SK-N-SH treated with all-trans-retinoic acid at 6 μM for 48 hours (cell line): ENCODE data around the gene STIL.

ENCODE experiments used
- GLIS3 ChIP-seq: fragments of 250-450 bp; sonication (Bioruptor Pico); IDR thresholded peaks from 2 replicates; pipeline ENCODE4 v1.5.0; 2020; ENCODE audit warnings: mild to moderate bottlenecking, moderate library complexity
- ISL1 ChIP-seq: fragments of 250-450 bp; sonication (Bioruptor Pico); IDR thresholded peaks from 2 replicates; pipeline ENCODE4 v2.1.2; 2022; ENCODE audit warnings: mild to moderate bottlenecking, moderate library complexity
- POU6F1 ChIP-seq: fragments of 250-450 bp; sonication (Bioruptor Pico); IDR thresholded peaks from 2 replicates; pipeline ENCODE4 v1.8.0; 2021; ENCODE audit warnings: low read depth, mild to moderate bottlenecking, moderate library complexity, borderline replicate concordance
- PPARA ChIP-seq: fragments of 250-450 bp; sonication (Bioruptor Pico); IDR thresholded peaks from 2 replicates; pipeline ENCODE4 v1.5.0; 2020; ENCODE audit warnings: mild to moderate bottlenecking, borderline replicate concordance
- ZC3H10 ChIP-seq: fragments of 250-450 bp; sonication (Bioruptor Pico); IDR thresholded peaks from 2 replicates; pipeline ENCODE4 v1.5.1; 2021; ENCODE audit warnings: mild to moderate bottlenecking, moderate library complexity
- ZFP3 ChIP-seq: fragments of 250-450 bp; sonication (Bioruptor Pico); IDR thresholded peaks from 2 replicates; pipeline ENCODE4 v1.5.0; 2020; ENCODE audit warnings: mild to moderate bottlenecking, moderate library complexity

DNA sequence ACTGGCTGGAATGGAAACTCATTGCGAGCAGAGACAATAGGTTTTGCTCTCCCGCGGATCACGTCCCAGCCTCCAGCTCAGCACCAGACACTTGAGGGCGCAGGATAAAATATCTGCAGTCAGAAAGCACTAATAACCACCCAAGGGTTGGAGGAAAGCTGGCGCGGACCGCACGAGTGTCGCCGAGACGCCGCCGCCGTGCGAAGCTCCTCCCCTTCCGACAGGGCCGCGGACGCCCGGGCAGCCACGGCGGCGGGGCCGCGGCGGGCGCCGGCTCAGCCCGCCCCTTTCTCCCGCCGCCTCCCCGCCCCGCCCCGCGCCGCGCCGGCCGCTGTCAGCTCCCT, 19.6 kb upstream of the STIL start, which contains the start of gene CMPK1:
- TF ChIP-seq PPARA (no peak), ZC3H10 (CRISPR knock-in tag) (no peak), POU6F1 (CRISPR knock-in tag) (no peak), ISL1 (CRISPR knock-in tag) (no peak), GLIS3 (CRISPR knock-in tag) (no peak), ZFP3 (CRISPR knock-in tag) (no peak)
